ENCODE results near the gene ATP4A.

ATP4A gene

DNA sequence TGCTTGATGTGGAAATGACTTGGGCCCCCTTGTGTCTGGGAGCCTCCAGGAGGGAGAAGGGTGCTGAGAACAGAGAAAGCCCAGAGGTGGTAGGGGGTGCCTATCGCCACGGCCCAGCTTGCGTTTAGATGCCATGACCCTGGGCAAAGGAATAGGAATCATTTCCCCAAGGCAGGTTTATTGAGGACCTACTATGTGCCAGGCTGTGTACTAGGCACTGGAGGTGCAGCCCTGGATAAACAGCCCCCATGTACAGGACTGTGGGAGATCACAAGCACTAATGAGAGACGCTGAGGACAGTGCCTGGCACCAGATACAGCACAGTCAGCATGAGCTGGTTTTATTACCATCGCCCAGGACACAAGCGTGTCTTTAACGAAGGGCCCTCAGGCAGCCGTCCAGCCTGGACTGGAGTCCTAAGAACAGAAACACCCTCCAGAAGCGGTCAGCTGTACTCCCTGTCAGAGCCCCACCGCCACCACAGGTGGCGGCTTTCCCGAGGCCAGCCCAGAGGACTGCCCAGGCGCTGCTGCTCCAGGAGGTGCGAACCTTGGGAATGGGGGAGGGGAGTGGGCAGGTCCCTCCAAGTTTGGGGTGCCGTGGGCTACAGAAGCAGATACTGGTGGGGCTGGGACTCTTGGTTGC lies 13.5 kb downstream of the ATP4A start:
- Histone ChIP-seq H3K36me3 (no peaks in the 10 kb centered on the region), H3K4me1 (ENCODE audit: control insufficient read depth in 1 of 2, insufficient read depth in 1 of 2, low read depth in 1 of 2, low read length in 1 of 2) (peaks cover 11 to 13% of the 10 kb centered on the region in 2 experiments), H3K9me3 (no peaks in the 10 kb centered on the region), H3K4me3 (ENCODE audit: low read depth in 1 of 2, low read length in 1 of 2) (no peak overlapping the region), H3K27me3 (peaks cover 5% of the 10 kb centered on the region), H3K27ac (no peak overlapping the region)
- TF ChIP-seq CTCF (IDR thresholded peaks at IDR 0.05): no peak

GRCh38 chr19:35549174-35549788 lies 14.2 kb downstream of the ATP4A start:
- no peak overlapping the region for H3K27ac ChIP-seq
- H3K4me3 ChIP-seq (ENCODE audit: low read depth in 1 of 2, low read length in 1 of 2): no peak overlapping the region
- peak; percentile 72 for TF ChIP-seq CTCF (IDR thresholded peaks at IDR 0.05)
- no peaks in the 10 kb centered on the region for H3K36me3 ChIP-seq
- H3K27me3 ChIP-seq: no peaks in the 10 kb centered on the region
- peaks cover 15 to 16% of the 10 kb centered on the region in 2 experiments for H3K4me1 ChIP-seq (ENCODE audit: control insufficient read depth in 1 of 2, insufficient read depth in 1 of 2, low read depth in 1 of 2, low read length in 1 of 2)
- no peaks in the 10 kb centered on the region for H3K9me3 ChIP-seq

GRCh38 chr19:35546532-35546931 lies 16.9 kb downstream of the ATP4A start:
- no peak for TF ChIP-seq CTCF (IDR thresholded peaks at IDR 0.05)
- Histone ChIP-seq H3K4me1 (ENCODE audit: control insufficient read depth in 1 of 2, insufficient read depth in 1 of 2, low read depth in 1 of 2, low read length in 1 of 2) (peaks cover 15 to 16% of the 10 kb centered on the region in 2 experiments), H3K4me3 (ENCODE audit: low read depth in 1 of 2, low read length in 1 of 2) (no peak overlapping the region), H3K9me3 (no peaks in the 10 kb centered on the region), H3K27ac (no peak overlapping the region), H3K27me3 (no peaks in the 10 kb centered on the region), H3K36me3 (no peaks in the 10 kb centered on the region)

GRCh38 chr19:35545855-35546381 lies 17.5 kb downstream of the ATP4A start:
- no peaks in the 10 kb centered on the region for H3K27me3 ChIP-seq
- H3K9me3 ChIP-seq: no peaks in the 10 kb centered on the region
- peak overlapping the region; percentile 85 to 88 for H3K4me3 ChIP-seq (ENCODE audit: low read depth in 1 of 2, low read length in 1 of 2)
- no peaks in the 10 kb centered on the region for H3K36me3 ChIP-seq
- no peak for TF ChIP-seq CTCF (IDR thresholded peaks at IDR 0.05)
- peak overlapping the region; percentile 59 for H3K27ac ChIP-seq
- peaks cover 15 to 16% of the 10 kb centered on the region in 2 experiments for H3K4me1 ChIP-seq (ENCODE audit: control insufficient read depth in 1 of 2, insufficient read depth in 1 of 2, low read depth in 1 of 2, low read length in 1 of 2)

- Histone ChIP-seq H3K27me3 (no peaks in the 10 kb centered on the region), H3K36me3 (no peaks in the 10 kb centered on the region), H3K4me1 (ENCODE audit: control insufficient read depth in 1 of 2, insufficient read depth in 1 of 2, low read depth in 1 of 2, low read length in 1 of 2) (peaks cover 15 to 16% of the 10 kb centered on the region in 2 experiments), H3K27ac (peak within 1 kb of the TSS; percentile 59), H3K9me3 (no peaks in the 10 kb centered on the region), H3K4me3 (ENCODE audit: low read depth in 1 of 2, low read length in 1 of 2) (peak within 1 kb of the TSS; percentile 85 to 88)
- TF ChIP-seq CTCF (IDR thresholded peaks at IDR 0.05): no peak
Measured at GRCh38 chr19:35545001-35545854, 18.2 kb downstream of the ATP4A start, which contains the start of gene TMEM147. Gene TMEM147 (plus strand): TSS chr19:35545626. CDS start chr19:35545740, 114 bp downstream.

Measured in neutrophil (primary cell).